Measurements from ENCODE around the gene RAD54L. TPM values are rescaled to one million over a fixed set of nuclear protein-coding genes. Genes with fewer than 3 reads are reported as not detected.
A peak's percentile ranks its signal among the peaks of the same experiment; 100 is the strongest.

The RAD54L gene
- total and polyA plus RNA-seq, 3 donors from 2014 or later: 17.9 to 31.4 (median 24.5) TPM

GRCh38 chr1:46246548-46247435 is 771 bp upstream of the RAD54L start:
- Histone ChIP-seq H3K27ac (peak overlapping the region in 1 of 2 donors; percentile 73), H3K9me3 (no peaks in the 10 kb centered on the region), H3K4me3 (peak overlapping the region; percentile 58 to 73), H3K36me3 (ENCODE audit: low read depth, missing control alignments) (no peaks in the 10 kb centered on the region), H3K27me3 (no peaks in the 10 kb centered on the region), H3K4me1 (no peaks in the 10 kb centered on the region)
- no peak for TF ChIP-seq CTCF (IDR thresholded peaks at IDR 0.05)
- TF ChIP-seq POLR2A (IDR thresholded peaks at IDR 0.05): no peak
- peak; percentile 54 for DNase-seq
- intact Hi-C loops (cut with DNase I; ENCODE audit: low total_unique reads): no loop called here
- 2 to 4% methylated on average over 17 to 35 of the region's 35 CpGs for WGBS, 2 donors

GRCh38 chr1:46248122-46248920 is 758 bp downstream of the RAD54L start:
- Histone ChIP-seq H3K4me1 (no peaks in the 10 kb centered on the region), H3K9me3 (no peaks in the 10 kb centered on the region), H3K36me3 (ENCODE audit: low read depth, missing control alignments) (no peaks in the 10 kb centered on the region), H3K27me3 (no peaks in the 10 kb centered on the region), H3K27ac (peak overlapping the region in 1 of 2 donors; percentile 18), H3K4me3 (peak overlapping the region; percentile 56 to 60)
- intact Hi-C loops (cut with DNase I; ENCODE audit: low total_unique reads): no loop called here
- no peak for TF ChIP-seq POLR2A (IDR thresholded peaks at IDR 0.05)
- TF ChIP-seq CTCF (IDR thresholded peaks at IDR 0.05): no peak
- no peak for DNase-seq
- 2 to 3% methylated on average over 7 of the region's 7 CpGs for WGBS, 2 donors

GRCh38 chr1:46254668-46255067 is 7.1 kb downstream of the RAD54L start:
- Histone ChIP-seq H3K27me3 (no peaks in the 10 kb centered on the region), H3K4me3 (no peak overlapping the region), H3K36me3 (ENCODE audit: low read depth, missing control alignments) (no peaks in the 10 kb centered on the region), H3K4me1 (no peaks in the 10 kb centered on the region), H3K27ac (no peak overlapping the region), H3K9me3 (no peaks in the 10 kb centered on the region)
- intact Hi-C loops (cut with DNase I; ENCODE audit: low total_unique reads): no loop called here
- DNase-seq: no peak
- TF ChIP-seq CTCF (IDR thresholded peaks at IDR 0.05): no peak
- TF ChIP-seq POLR2A (IDR thresholded peaks at IDR 0.05): no peak
- WGBS, 2 donors: 90 to 97% methylated on average over 5 of the region's 5 CpGs

GRCh38 chr1:46256523-46256922 is 9.0 kb downstream of the RAD54L start:
- no peak overlapping the region for H3K4me3 ChIP-seq

More at GRCh38 chr1:46256523-46256922, 9.0 kb downstream of the RAD54L start:
- Histone ChIP-seq H3K27me3 (no peaks in the 10 kb centered on the region), H3K4me1 (no peaks in the 10 kb centered on the region), H3K36me3 (ENCODE audit: low read depth, missing control alignments) (no peaks in the 10 kb centered on the region), H3K27ac (no peak overlapping the region), H3K9me3 (no peaks in the 10 kb centered on the region)
- WGBS, 2 donors: 89 to 93% methylated on average over 2 of the region's 2 CpGs
- intact Hi-C loops (cut with DNase I; ENCODE audit: low total_unique reads): no loop called here
- TF ChIP-seq CTCF (IDR thresholded peaks at IDR 0.05) (no peak), POLR2A (IDR thresholded peaks at IDR 0.05) (no peak)
- DNase-seq: no peak
